HG02870 (cell line): ENCODE data around the gene SLC7A5.
"Not testable (repeated sequence)": the region's sequence is repeated elsewhere in the genome, so short reads cannot be mapped to it uniquely, and the experiment has no call there.

Source experiments
- ATAC-seq: cut with Tn5 transposase; IDR thresholded peaks from one replicate; pipeline ENCODE4 v1.9.1; 2021; ENCODE audit warnings: mild to moderate bottlenecking, moderate library complexity; ENCODE audit not compliant: unreplicated experiment

SLC7A5 gene

DNA sequence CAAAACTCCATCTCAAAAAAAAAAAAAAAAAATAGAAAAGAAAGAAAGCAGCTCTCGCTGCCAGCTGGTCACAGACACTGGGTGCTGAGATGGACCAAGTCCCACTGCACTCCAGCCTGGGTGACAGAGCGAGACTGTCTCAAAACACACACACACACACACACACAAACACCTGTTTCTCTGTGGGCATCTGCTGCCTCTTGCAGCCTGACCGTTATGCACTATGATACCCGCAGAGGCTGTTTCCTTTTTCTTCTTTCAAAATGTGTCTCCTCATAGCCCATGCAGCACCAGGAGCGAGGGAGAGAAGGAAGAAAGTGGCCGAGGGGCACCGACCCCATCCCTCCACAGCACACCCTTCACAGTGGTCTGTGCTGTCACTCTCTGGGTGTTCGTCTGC, 66.6 kb downstream of the SLC7A5 start:
- no peak for ATAC-seq

DNA sequence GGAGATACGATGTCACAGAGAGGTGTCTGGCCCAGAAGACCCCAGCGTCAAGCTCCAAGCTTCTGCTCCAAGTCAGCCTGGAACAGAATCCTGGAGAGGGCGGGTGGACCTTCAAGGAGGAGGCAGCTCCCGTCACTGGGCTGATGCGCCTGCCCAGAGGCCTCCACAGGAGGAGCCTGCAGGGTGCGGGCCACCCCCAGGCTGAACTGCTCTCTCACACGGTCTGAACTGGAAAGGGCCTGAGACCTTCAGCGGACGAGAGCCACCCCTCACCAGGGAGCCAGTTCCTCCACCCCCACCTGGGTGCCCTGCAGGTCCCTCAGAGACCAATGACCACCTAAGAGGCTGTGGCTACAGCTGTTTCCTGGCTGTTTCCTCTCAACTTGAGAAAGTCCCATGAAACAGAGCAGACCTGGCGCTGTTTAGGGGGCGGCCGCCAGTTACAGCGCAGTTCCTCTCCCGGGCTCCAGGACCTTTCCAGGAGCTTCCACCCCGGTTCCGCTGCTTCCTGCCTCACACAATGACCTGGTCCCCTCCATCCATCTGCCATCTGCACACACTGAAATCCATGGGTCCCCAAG, 67.5 kb downstream of the SLC7A5 start:
- no peak for ATAC-seq

DNA sequence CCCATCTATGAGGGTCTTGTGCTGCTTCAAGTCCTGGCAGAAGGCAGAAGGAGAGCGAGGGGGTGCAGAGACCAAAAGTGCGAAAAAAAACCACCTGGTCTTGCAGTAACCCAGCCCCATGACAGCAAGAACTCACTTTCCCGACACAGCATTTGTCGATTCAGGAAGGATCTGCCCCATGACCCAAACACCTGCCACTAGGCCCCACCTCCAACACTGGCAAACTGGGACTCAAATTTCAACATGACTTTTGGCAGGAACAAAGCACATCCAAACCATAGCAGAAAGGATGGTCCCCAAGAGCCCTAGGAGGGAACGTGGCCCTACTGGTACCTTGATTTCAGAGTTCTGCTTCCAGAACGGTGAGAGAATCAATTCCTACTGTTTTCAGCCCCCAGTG, 68.8 kb downstream of the SLC7A5 start:
- ATAC-seq, result no peak

GRCh38 chr16:87795336-87795735, 74.0 kb downstream of the SLC7A5 start:
- ATAC-seq, result no peak

GRCh38 chr16:87794485-87795078, 74.7 kb downstream of the SLC7A5 start:
- ATAC-seq, result no peak

- ATAC-seq, result no peak
These were observed 77.1 kb downstream of the SLC7A5 start for GRCh38 chr16:87792205-87792565.

DNA sequence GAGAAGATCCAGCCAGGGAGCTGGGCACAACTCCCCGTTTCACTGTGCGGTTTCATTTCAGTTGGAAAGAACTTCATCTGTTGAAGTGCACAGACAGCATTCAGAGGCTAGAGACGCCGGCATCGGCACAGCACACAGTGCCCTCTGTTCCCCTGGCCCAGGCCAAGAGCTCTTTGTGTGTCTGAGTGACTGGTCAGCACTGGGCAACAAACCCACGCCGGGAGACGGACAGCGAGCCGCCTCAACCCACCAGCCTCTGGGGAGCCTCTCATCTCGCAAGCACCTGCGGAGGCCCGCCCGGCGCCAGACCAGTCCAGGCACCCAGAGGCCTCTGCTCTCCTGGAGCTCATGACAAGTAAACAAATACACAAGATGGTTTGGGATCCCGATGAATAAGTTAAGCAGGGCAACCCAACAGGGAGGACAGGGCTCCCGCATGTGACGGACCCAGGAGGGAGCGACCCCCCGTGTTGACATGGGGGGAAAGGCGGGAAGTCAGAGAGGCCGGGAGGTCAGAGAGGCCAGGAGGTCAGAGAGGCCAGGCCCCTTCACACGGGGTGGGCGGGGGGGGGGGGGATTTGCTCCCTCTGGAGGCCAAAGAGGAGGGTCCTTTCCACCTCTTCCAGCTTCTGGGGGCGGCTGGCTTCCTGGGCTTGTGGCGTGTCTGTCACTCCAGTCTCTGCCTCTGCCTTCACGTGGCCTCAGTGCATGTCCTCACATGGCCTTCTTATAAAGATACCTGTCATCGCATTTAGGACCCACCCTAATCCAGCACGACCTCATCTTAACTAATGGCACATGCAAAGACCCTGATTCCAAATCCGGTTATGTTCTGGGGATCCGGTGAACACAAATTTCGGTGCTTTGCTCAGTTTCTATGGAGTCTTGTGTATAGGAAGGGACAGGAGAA, 77.8 kb downstream of the SLC7A5 start:
- ATAC-seq, result no peak

- no peak for ATAC-seq
These were observed 78.8 kb downstream of the SLC7A5 start for GRCh38 chr16:87790292-87791100.

DNA sequence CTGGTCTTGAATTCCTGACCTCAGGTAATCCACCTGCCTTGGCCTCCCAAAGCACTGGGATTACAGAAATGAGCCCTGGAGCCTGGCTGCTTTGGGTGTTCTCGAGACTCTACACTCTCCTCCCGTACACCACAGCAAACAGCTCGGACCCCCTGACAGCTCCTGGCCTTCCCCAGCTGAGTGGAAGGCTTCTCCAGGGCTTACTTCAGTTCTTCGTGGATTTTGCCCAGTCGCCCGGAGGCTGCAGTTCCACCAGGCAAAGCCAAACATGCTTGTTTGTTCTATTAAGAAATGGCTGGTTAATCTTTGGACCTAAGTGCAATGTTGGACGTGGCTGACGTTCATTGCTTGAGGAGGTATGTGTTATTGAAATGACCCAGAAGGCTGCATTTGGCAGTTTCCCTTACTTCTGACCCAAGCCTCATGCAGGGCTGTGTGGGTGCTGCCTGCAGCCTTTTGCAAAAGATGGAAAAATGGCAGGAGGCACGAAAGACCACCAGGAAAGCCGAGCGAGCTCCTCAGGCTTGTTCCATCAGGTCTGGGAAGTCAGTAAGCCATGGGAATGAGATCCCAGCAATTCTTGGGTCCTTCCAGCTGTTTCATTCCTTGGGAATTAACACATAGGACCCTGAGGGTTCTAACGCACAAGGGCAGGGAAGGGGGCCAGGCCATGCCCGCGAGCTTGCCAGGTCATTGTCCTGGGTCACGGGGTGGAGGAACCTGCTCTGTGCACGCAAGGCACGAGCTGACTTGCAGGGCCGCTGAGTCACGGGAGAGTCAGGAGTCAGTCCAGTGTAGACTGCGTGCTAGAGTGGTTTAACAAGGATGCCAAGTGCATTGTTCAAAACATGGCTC, 79.6 kb downstream of the SLC7A5 start:
- ATAC-seq, result no peak

GRCh38 chr16:87788730-87789436, 80.4 kb downstream of the SLC7A5 start:
- ATAC-seq, result not testable (repeated sequence)

- ATAC-seq, result not testable (repeated sequence)
These were observed 81.7 kb downstream of the SLC7A5 start for GRCh38 chr16:87787451-87788091.

DNA sequence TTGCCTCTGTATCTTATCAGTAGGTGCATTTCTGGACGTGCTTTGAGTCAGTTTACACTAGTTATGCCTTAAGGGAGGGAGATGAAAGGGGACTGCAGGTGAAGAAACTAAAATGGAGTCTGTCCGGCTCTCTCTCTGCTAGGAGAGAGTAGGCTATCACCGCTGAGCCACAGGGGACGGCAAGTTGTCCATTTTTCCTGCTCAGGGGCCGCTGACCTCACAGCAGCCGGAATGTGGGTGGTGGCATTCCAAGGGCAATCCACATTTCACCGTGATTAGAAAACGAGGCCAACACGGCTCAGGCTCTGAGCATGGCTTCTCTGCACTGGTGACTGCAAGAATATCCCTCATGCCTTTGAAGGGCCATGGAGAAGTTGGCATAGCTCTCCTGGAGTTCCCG, 84.5 kb downstream of the SLC7A5 start:
- ATAC-seq, result no peak

- ATAC-seq, result no peak
These were observed 87.3 kb downstream of the SLC7A5 start for GRCh38 chr16:87782033-87782432.

GRCh38 chr16:87780385-87780989, 88.8 kb downstream of the SLC7A5 start:
- ATAC-seq, result no peak
